ENCODE measurements around the gene PCARE. TPM values are rescaled to one million over a fixed set of nuclear protein-coding genes. Genes with fewer than 3 reads are reported as not detected.

The PCARE gene
- total and polyA plus RNA-seq, 4 donors: not detected

GRCh38 chr2:29040552-29040951 is 33.8 kb downstream of the PCARE start:
- no peak overlapping the region for H3K4me3 ChIP-seq (ENCODE audit: low read depth in 1 of 3, low read length in 3 of 3)
- H3K36me3 ChIP-seq (ENCODE audit: control insufficient read depth in 4 of 4, insufficient read depth in 3 of 4, low read depth in 1 of 4, low read length in 3 of 4): no peaks in the 10 kb centered on the region
- TF ChIP-seq, protein P1, sequence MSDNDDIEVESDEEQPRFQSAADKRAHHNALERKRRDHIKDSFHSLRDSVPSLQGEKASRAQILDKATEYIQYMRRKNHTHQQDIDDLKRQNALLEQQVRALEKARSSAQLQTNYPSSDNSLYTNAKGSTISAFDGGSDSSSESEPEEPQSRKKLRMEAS (IDR thresholded peaks at IDR 0.05): no peak
- TF ChIP-seq ATF3 (IDR thresholded peaks at IDR 0.05) (no peak), GABPA (IDR thresholded peaks at IDR 0.05 in 1 of 2, conservative IDR thresholded peaks at IDR 0.05 in 1 of 2) (no peak), TAF1 (conservative IDR thresholded peaks at IDR 0.05) (no peak), SP1 (IDR thresholded peaks at IDR 0.05) (no peak), NR2F2 (IDR thresholded peaks at IDR 0.05) (no peak), YY1 (IDR thresholded peaks at IDR 0.05) (no peak), EGR1 (IDR thresholded peaks at IDR 0.05; ENCODE audit: low read depth in 2 of 2) (no peak), HNF4A (conservative IDR thresholded peaks at IDR 0.05) (no peak), RXRA (IDR thresholded peaks at IDR 0.05) (no peak), RAD21 (IDR thresholded peaks at IDR 0.05) (no peak), FOXA1 (IDR thresholded peaks at IDR 0.05) (no peak), FOXA2 (IDR thresholded peaks at IDR 0.05) (no peak), ZBTB33 (IDR thresholded peaks at IDR 0.05) (no peak)
- TF ChIP-seq, protein P2, sequence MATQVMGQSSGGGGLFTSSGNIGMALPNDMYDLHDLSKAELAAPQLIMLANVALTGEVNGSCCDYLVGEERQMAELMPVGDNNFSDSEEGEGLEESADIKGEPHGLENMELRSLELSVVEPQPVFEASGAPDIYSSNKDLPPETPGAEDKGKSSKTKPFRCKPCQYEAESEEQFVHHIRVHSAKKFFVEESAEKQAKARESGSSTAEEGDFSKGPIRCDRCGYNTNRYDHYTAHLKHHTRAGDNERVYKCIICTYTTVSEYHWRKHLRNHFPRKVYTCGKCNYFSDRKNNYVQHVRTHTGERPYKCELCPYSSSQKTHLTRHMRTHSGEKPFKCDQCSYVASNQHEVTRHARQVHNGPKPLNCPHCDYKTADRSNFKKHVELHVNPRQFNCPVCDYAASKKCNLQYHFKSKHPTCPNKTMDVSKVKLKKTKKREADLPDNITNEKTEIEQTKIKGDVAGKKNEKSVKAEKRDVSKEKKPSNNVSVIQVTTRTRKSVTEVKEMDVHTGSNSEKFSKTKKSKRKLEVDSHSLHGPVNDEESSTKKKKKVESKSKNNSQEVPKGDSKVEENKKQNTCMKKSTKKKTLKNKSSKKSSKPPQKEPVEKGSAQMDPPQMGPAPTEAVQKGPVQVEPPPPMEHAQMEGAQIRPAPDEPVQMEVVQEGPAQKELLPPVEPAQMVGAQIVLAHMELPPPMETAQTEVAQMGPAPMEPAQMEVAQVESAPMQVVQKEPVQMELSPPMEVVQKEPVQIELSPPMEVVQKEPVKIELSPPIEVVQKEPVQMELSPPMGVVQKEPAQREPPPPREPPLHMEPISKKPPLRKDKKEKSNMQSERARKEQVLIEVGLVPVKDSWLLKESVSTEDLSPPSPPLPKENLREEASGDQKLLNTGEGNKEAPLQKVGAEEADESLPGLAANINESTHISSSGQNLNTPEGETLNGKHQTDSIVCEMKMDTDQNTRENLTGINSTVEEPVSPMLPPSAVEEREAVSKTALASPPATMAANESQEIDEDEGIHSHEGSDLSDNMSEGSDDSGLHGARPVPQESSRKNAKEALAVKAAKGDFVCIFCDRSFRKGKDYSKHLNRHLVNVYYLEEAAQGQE (IDR thresholded peaks at IDR 0.05): no peak
- DNase-seq (ENCODE audit: low spot score): no peak
- no peak overlapping the region for H3K27ac ChIP-seq (ENCODE audit: low read depth in 1 of 2, low read length in 2 of 2)
- no peak overlapping the region for H3K9ac ChIP-seq (ENCODE audit: low read depth in 1 of 2, low read length in 2 of 2)
- no peaks in the 10 kb centered on the region for H3K4me1 ChIP-seq (ENCODE audit: control insufficient read depth in 4 of 4, insufficient read depth in 4 of 4, low read length in 3 of 4)
- WGBS: 71% methylated on average over 6 of the region's 6 CpGs
- H3K9me3 ChIP-seq (ENCODE audit: control insufficient read depth in 4 of 4, low read length in 3 of 4): no peaks in the 10 kb centered on the region
- no peaks in the 10 kb centered on the region for H3K27me3 ChIP-seq (ENCODE audit: control insufficient read depth in 4 of 4, insufficient read depth in 4 of 4, low read length in 3 of 4)

GRCh38 chr2:29039718-29040480 is 34.4 kb downstream of the PCARE start:
- no peak for TF ChIP-seq FOXA1 (IDR thresholded peaks at IDR 0.05)
- TF ChIP-seq SP1 (IDR thresholded peaks at IDR 0.05): no peak
- TF ChIP-seq RAD21 (IDR thresholded peaks at IDR 0.05): no peak
- TF ChIP-seq HNF4A (conservative IDR thresholded peaks at IDR 0.05): no peak
- TF ChIP-seq, protein P2 (IDR thresholded peaks at IDR 0.05): no peak
- TF ChIP-seq JUND (IDR thresholded peaks at IDR 0.05): no peak
- no peak for TF ChIP-seq TAF1 (conservative IDR thresholded peaks at IDR 0.05)
- no peak for TF ChIP-seq ATF3 (IDR thresholded peaks at IDR 0.05)
- no peak for TF ChIP-seq HNF4G (IDR thresholded peaks at IDR 0.05)
- no peak for TF ChIP-seq EGR1 (IDR thresholded peaks at IDR 0.05; ENCODE audit: low read depth in 2 of 2)
- TF ChIP-seq, protein P3, sequence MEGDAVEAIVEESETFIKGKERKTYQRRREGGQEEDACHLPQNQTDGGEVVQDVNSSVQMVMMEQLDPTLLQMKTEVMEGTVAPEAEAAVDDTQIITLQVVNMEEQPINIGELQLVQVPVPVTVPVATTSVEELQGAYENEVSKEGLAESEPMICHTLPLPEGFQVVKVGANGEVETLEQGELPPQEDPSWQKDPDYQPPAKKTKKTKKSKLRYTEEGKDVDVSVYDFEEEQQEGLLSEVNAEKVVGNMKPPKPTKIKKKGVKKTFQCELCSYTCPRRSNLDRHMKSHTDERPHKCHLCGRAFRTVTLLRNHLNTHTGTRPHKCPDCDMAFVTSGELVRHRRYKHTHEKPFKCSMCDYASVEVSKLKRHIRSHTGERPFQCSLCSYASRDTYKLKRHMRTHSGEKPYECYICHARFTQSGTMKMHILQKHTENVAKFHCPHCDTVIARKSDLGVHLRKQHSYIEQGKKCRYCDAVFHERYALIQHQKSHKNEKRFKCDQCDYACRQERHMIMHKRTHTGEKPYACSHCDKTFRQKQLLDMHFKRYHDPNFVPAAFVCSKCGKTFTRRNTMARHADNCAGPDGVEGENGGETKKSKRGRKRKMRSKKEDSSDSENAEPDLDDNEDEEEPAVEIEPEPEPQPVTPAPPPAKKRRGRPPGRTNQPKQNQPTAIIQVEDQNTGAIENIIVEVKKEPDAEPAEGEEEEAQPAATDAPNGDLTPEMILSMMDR (IDR thresholded peaks at IDR 0.05; ENCODE audit: low read depth, low read length, missing input control): no peak
- no peak for TF ChIP-seq FOXA2 (IDR thresholded peaks at IDR 0.05)
- TF ChIP-seq RXRA (IDR thresholded peaks at IDR 0.05): no peak
- TF ChIP-seq NR2F2 (IDR thresholded peaks at IDR 0.05): no peak
- Histone ChIP-seq H3K9me3 (ENCODE audit: control insufficient read depth in 4 of 4, low read length in 3 of 4) (no peaks in the 10 kb centered on the region), H3K9ac (ENCODE audit: low read depth in 1 of 2, low read length in 2 of 2) (no peak overlapping the region), H3K4me1 (ENCODE audit: control insufficient read depth in 4 of 4, insufficient read depth in 4 of 4, low read length in 3 of 4) (no peaks in the 10 kb centered on the region), H3K36me3 (ENCODE audit: control insufficient read depth in 4 of 4, insufficient read depth in 3 of 4, low read depth in 1 of 4, low read length in 3 of 4) (no peaks in the 10 kb centered on the region), H3K27ac (ENCODE audit: low read depth in 1 of 2, low read length in 2 of 2) (no peak overlapping the region), H3K4me3 (ENCODE audit: low read depth in 1 of 3, low read length in 3 of 3) (no peak overlapping the region), H3K27me3 (ENCODE audit: control insufficient read depth in 4 of 4, insufficient read depth in 4 of 4, low read length in 3 of 4) (no peaks in the 10 kb centered on the region)
- WGBS: 80% methylated on average over 4 of the region's 4 CpGs
- DNase-seq (ENCODE audit: low spot score): no peak
